ENCODE results near the gene NCOA7. TPM values are rescaled to one million over a fixed set of nuclear protein-coding genes. Genes with fewer than 3 reads are reported as not detected.

The NCOA7 gene
- total RNA-seq, 6 experiments from 2014 or later, result 27.1 to 29.3 (median 28.6) TPM

GRCh38 chr6:125743604-125744003 is 47.2 kb upstream of the NCOA7 start:
- no peaks in the 10 kb centered on the region for H3K36me3 Mint-ChIP-seq (ENCODE audit: low read depth)
- peaks cover 28% of the 10 kb centered on the region for H3K27me3 Mint-ChIP-seq (ENCODE audit: insufficient read depth)
- H3K4me3 Mint-ChIP-seq, result no peak overlapping the region
- no peaks in the 10 kb centered on the region for H3K9me3 Mint-ChIP-seq
- H3K27ac Mint-ChIP-seq, result no peak overlapping the region
- TF ChIP-seq CTCF (IDR thresholded peaks at IDR 0.05), result no peak
- no peak for DNase-seq
- H3K4me1 Mint-ChIP-seq (ENCODE audit: low read depth), result peaks cover 14% of the 10 kb centered on the region; the same call in 1 of the 2 replicates

- peaks cover 37% of the 10 kb centered on the region for H3K27me3 Mint-ChIP-seq (ENCODE audit: insufficient read depth)
Measured at GRCh38 chr6:125745281-125746018, 45.3 kb upstream of the NCOA7 start.

GRCh38 chr6:125746019-125746414 is 44.7 kb upstream of the NCOA7 start:
- Mint-ChIP-seq H3K36me3 (ENCODE audit: low read depth) (no peaks in the 10 kb centered on the region), H3K27ac (no peak overlapping the region), H3K27me3 (ENCODE audit: insufficient read depth) (peaks cover 39% of the 10 kb centered on the region), H3K4me1 (ENCODE audit: low read depth) (peaks cover 29% of the 10 kb centered on the region), H3K9me3 (no peaks in the 10 kb centered on the region), H3K4me3 (no peak overlapping the region)
- DNase-seq, result no peak
- TF ChIP-seq CTCF (IDR thresholded peaks at IDR 0.05), result no peak

More at GRCh38 chr6:125745281-125746018, 45.3 kb upstream of the NCOA7 start:
- no peak for TF ChIP-seq CTCF (IDR thresholded peaks at IDR 0.05)
- DNase-seq, result no peak
- Mint-ChIP-seq H3K36me3 (ENCODE audit: low read depth) (no peaks in the 10 kb centered on the region), H3K4me3 (no peak overlapping the region), H3K9me3 (no peaks in the 10 kb centered on the region), H3K27ac (no peak overlapping the region), H3K4me1 (ENCODE audit: low read depth) (peaks cover 26% of the 10 kb centered on the region)

GRCh38 chr6:125746731-125747588 is 43.8 kb upstream of the NCOA7 start:
- H3K4me1 Mint-ChIP-seq (ENCODE audit: low read depth), result peaks cover 29% of the 10 kb centered on the region
- TF ChIP-seq CTCF (IDR thresholded peaks at IDR 0.05), result no peak
- peaks cover 39% of the 10 kb centered on the region for H3K27me3 Mint-ChIP-seq (ENCODE audit: insufficient read depth)
- H3K4me3 Mint-ChIP-seq, result peak overlapping the region; percentile 51
- no peak for DNase-seq
- H3K36me3 Mint-ChIP-seq (ENCODE audit: low read depth), result no peaks in the 10 kb centered on the region
- no peak overlapping the region for H3K27ac Mint-ChIP-seq
- no peaks in the 10 kb centered on the region for H3K9me3 Mint-ChIP-seq

- H3K4me1 Mint-ChIP-seq (ENCODE audit: low read depth), result peaks cover 29% of the 10 kb centered on the region
- H3K4me3 Mint-ChIP-seq, result peak overlapping the region; percentile 85
- no peak for TF ChIP-seq CTCF (IDR thresholded peaks at IDR 0.05)
- H3K27me3 Mint-ChIP-seq (ENCODE audit: insufficient read depth), result peaks cover 39% of the 10 kb centered on the region
- H3K9me3 Mint-ChIP-seq, result no peaks in the 10 kb centered on the region
- no peaks in the 10 kb centered on the region for H3K36me3 Mint-ChIP-seq (ENCODE audit: low read depth)
- no peak overlapping the region for H3K27ac Mint-ChIP-seq
- DNase-seq, result no peak
Measured at GRCh38 chr6:125747589-125748405, 43.0 kb upstream of the NCOA7 start.

All from HFFc6 (cell line).